ENCODE results near the gene RAB11FIP3. TPM values are rescaled to one million over a fixed set of nuclear protein-coding genes. Genes with fewer than 3 reads are reported as not detected.
"Not testable (repeated sequence)": the region's sequence is repeated elsewhere in the genome, so short reads cannot be mapped to it uniquely, and the experiment has no call there.

Gene RAB11FIP3
- total RNA-seq, 1 donor from 2014 or later, result 36.3 TPM

- no peak for DNase-seq (ENCODE audit: low read depth in 2 of 2)
Measured at GRCh38 chr16:463071-463470, 37.6 kb downstream of the RAB11FIP3 start.

- DNase-seq (ENCODE audit: low read depth in 2 of 2), result no peak
Measured at GRCh38 chr16:466651-467050, 41.2 kb downstream of the RAB11FIP3 start.

GRCh38 chr16:467249-467871 is 41.9 kb downstream of the RAB11FIP3 start:
- DNase-seq (ENCODE audit: low read depth in 2 of 2), result not testable (repeated sequence)

GRCh38 chr16:468068-468821 is 42.8 kb downstream of the RAB11FIP3 start:
- DNase-seq (ENCODE audit: low read depth in 2 of 2), result peak in 1 of 2 donors; percentile 34

- DNase-seq (ENCODE audit: low read depth in 2 of 2), result not testable (repeated sequence)
Measured at GRCh38 chr16:469459-469858, 44.0 kb downstream of the RAB11FIP3 start.

- no peak for DNase-seq (ENCODE audit: low read depth in 2 of 2)
Measured at GRCh38 chr16:470418-470817, 45.0 kb downstream of the RAB11FIP3 start.

- DNase-seq (ENCODE audit: low read depth in 2 of 2), result no peak
Measured at GRCh38 chr16:471353-472198, 46.1 kb downstream of the RAB11FIP3 start.

GRCh38 chr16:472199-472504 is 46.7 kb downstream of the RAB11FIP3 start:
- no peak for DNase-seq (ENCODE audit: low read depth in 2 of 2)

GRCh38 chr16:473046-474043 is 47.9 kb downstream of the RAB11FIP3 start:
- DNase-seq (ENCODE audit: low read depth in 2 of 2), result no peak

- DNase-seq (ENCODE audit: low read depth in 2 of 2), result no peak
Measured at GRCh38 chr16:474420-475122, 49.1 kb downstream of the RAB11FIP3 start.

GRCh38 chr16:476039-476438 is 50.6 kb downstream of the RAB11FIP3 start:
- DNase-seq (ENCODE audit: low read depth in 2 of 2), result peak in 1 of 2 donors; percentile 48

- DNase-seq (ENCODE audit: low read depth in 2 of 2), result peak; percentile 70 to 76
Measured at GRCh38 chr16:477301-478157, 52.1 kb downstream of the RAB11FIP3 start.

- not testable (repeated sequence) for DNase-seq (ENCODE audit: low read depth in 2 of 2)
Measured at GRCh38 chr16:478287-478686, 52.8 kb downstream of the RAB11FIP3 start.

- DNase-seq (ENCODE audit: low read depth in 2 of 2), result no peak
Measured at GRCh38 chr16:482468-483185, 57.2 kb downstream of the RAB11FIP3 start.

GRCh38 chr16:483341-484075 is 58.1 kb downstream of the RAB11FIP3 start:
- DNase-seq (ENCODE audit: low read depth in 2 of 2), result no peak

GRCh38 chr16:489606-490005 is 64.2 kb downstream of the RAB11FIP3 start:
- no peak for DNase-seq (ENCODE audit: low read depth in 2 of 2)

GRCh38 chr16:490768-491167 is 65.3 kb downstream of the RAB11FIP3 start:
- no peak for DNase-seq (ENCODE audit: low read depth in 2 of 2)

Measured in lung microvascular endothelial cell (primary cell).